VCaP (cell line): ENCODE measurements around the gene PHIP.

Experiments used
- H3K27ac ChIP-seq: fragments of 450-650 bp; 2 replicates; pipeline ENCODE4 v1.5.1; 2017
- CTCF ChIP-seq: fragments of 450-650 bp; conservative IDR thresholded peaks from 2 replicates; pipeline ENCODE4 v1.5.1; 2017; ENCODE audit warnings: mild to moderate bottlenecking, moderate library complexity

The PHIP gene

DNA sequence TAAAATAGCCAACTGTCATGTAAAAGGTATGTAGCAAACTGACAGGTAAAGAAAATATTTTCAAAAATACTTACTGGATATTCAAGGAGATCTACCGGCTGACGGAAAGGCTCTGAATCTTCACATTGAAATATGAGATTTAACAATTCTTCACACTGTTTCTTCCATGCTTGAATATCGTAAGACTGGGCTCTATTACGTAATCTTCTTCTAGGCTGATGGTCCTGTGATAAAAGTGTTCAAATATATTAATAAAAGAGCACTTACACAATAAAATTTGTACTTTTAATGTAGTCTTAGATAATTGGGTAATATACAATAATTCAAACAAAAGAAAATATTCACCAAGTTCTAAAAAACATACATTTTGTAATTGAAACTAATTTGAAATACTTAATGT is 123.3 kb downstream of the PHIP start:
- no peak overlapping the region for H3K27ac ChIP-seq
- no peak for TF ChIP-seq CTCF

DNA sequence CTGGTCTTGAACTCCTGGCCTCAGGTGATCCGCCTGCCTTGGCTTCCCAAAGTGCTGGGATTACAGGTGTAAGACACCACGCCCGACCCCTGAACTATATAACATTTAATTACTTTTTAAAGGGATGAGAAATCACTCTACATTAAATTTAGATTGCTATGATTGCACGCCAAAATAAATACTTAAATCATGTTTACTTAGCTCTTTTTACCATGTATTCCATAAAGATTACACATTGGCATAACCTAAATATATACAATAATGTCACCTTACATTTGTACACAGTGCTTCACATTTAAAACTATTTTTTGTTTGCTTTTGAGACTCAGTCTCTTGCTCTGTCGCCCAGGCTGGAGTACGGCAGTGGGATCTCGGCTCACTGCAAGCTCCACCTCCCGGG is 124.3 kb downstream of the PHIP start:
- no peak overlapping the region for H3K27ac ChIP-seq
- no peak for TF ChIP-seq CTCF

DNA sequence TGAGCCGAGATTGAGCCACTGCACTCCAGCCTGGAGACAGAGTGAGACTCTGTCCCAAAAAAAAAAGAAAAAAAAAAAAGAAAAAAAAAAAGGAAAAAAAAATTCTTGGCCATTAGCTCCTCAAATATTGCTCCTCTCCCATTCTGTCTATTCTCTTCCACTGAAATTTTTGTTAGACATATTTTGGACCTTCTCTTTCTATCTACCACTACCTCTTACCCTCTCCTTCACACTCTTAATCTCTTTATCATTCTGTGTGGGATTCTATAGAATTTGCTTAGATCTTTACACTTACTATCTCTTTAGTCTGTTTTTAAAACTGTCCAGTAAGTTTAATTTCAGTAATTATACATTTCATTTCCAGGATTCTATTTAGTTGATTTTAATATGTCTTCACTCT is 125.7 kb downstream of the PHIP start:
- no peak for TF ChIP-seq CTCF
- no peak overlapping the region for H3K27ac ChIP-seq

GRCh38 chr6:78948785-78949184 is 129.3 kb downstream of the PHIP start:
- no peak for TF ChIP-seq CTCF
- no peak overlapping the region for H3K27ac ChIP-seq

DNA sequence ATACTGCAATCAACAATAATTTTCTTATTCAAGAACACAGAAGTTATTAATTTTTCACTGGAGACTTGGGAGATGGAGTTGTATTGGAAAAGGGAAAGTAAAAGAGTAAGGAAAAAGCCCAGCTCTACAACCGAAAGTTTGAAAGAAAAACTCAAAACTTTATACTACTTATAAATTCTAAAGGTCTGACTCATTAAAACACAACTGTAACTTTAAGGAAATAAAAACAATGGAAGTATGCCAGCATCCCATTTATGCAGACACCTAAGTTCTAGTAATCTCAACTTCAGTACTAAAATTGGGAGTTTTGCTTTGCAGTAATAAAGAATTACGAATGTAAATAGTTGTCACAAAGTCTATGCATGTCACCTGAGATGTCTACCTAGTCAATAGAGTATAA is 130.1 kb downstream of the PHIP start:
- no peak overlapping the region for H3K27ac ChIP-seq
- no peak for TF ChIP-seq CTCF

- H3K27ac ChIP-seq: no peak overlapping the region
- no peak for TF ChIP-seq CTCF
Observed at GRCh38 chr6:78947529-78947928, 130.5 kb downstream of the PHIP start.

GRCh38 chr6:78942446-78942845 is 135.6 kb downstream of the PHIP start:
- no peak overlapping the region for H3K27ac ChIP-seq
- TF ChIP-seq CTCF: no peak

DNA sequence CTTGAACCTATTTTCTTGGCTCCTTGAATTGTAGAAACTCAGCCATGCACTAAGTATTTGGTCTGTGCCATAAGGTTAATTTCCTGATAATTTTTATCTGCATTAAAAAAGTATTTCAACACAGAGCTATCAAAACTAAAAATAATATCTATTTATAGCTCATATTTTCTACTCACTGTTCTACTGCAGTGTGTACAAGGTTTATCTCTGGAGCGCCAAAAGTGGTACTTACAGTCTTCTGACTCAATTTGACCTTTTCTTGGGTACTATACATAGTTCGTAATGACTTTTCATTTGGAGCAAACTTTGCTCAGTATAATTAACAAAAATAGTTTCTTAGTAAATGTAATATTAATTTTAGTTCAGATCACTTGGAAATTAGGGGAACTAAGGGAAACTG is 141.5 kb downstream of the PHIP start:
- H3K27ac ChIP-seq: no peak overlapping the region
- no peak for TF ChIP-seq CTCF
